SKM-1 (cell line): ENCODE measurements around the gene MTA3.
"Not testable (repeated sequence)": the region's sequence is repeated elsewhere in the genome, so short reads cannot be mapped to it uniquely, and the experiment has no call there.

Experiments
- DNase-seq: peaks from one replicate; lab custom pipeline; 2025; ENCODE audit not compliant: unreplicated experiment; lab: John Stamatoyannopoulos, UW

MTA3 gene

DNA sequence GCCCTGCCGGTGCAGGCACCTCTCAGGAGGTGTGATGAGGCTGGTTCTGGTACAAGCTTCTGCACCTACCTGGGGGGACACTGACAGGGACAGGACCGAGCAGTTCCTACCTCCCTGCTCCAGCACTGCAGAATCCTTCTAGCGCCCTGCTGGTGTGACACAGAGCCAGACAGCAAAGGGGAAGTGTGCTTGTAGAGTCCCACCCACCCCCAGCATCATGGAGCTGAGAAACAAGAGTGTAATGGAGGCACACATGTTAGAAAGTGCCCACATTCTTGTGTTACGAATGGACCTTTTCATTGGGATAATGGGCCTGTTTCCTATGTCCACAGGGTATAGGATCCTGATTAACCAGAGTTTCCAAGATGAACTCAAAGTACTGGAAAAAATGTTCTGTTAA, 157.2 kb downstream of the MTA3 start:
- DNase-seq = no peak

- no peak for DNase-seq
These were observed 158.2 kb downstream of the MTA3 start for GRCh38 chr2:42726680-42727079.

GRCh38 chr2:42731316-42731715, 162.9 kb downstream of the MTA3 start:
- DNase-seq = not testable (repeated sequence)

- no peak for DNase-seq
These were observed 165.4 kb downstream of the MTA3 start for GRCh38 chr2:42733852-42734251.

DNA sequence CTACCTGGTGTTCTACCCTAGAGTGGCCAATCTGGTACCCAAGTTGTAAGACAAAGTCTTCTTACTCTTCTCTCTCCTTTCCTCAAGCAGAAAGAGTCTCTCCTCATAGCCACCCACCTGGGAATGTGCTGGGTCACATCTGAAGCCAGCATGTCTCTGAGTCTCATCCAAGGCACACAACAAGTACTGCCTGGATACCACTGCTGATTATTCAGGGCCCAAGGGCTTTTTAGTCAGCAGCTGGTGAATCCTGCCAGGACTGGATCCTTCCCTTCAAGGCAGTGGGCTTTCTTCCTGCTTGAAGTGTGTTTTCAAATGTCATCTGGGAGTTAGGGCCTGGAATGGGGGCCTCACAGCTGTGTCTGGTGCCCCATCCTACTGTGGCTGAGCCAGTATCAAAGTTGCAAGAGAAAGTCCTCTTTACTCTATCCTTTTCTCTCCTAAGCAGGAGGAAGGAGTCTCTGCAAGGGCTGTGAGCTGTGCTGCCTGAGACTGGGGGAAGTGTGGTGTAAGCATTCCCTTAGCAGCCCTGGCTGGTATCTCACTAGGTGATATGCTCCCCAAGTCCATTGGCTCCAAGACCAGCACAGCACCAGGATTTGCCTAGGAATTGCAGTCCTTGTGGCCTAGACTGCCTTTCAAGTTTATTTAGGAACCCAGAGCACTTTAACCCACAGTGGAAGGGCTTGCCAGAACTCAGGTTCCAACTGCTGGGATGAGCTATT, 168.3 kb downstream of the MTA3 start:
- no peak for DNase-seq

DNA sequence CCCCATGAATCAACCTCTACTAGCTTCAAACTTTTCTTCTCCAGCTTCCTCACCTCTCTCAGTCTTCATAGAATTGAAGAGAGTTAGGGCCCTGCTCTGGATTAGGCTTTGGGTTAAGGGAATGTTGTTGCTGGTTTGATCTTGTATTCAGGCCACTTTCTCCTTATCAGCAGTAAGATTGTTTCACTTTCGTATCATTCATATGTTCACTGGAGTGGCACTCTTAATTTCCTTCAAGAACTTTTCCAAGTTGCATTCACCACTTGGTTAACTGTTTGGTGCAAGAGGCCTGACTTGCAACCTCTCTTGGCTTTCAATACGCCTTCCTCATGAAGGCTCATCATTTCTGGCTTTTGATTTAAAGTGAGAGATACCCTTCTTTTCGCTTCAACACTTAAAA, 172.7 kb downstream of the MTA3 start:
- DNase-seq = no peak

GRCh38 chr2:42742740-42743658, 174.6 kb downstream of the MTA3 start:
- DNase-seq = no peak

DNA sequence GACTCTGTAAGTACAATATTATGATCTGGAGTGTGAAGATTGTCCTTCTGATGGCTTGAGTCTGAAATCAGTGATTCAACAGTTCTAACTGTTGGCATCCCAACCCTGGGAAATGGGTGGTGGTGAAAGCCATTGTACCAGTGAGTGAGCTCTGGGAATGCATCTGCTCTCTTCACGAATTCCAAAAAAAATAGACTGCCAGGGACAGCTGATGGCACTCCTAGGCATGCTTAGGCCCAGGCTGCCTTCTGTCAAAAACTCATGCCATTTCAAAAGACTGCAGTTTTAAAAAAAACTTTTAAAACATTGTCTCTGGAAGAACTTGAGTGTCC, 175.2 kb downstream of the MTA3 start:
- no peak for DNase-seq

GRCh38 chr2:42744545-42745082, 176.2 kb downstream of the MTA3 start:
- DNase-seq = no peak

DNA sequence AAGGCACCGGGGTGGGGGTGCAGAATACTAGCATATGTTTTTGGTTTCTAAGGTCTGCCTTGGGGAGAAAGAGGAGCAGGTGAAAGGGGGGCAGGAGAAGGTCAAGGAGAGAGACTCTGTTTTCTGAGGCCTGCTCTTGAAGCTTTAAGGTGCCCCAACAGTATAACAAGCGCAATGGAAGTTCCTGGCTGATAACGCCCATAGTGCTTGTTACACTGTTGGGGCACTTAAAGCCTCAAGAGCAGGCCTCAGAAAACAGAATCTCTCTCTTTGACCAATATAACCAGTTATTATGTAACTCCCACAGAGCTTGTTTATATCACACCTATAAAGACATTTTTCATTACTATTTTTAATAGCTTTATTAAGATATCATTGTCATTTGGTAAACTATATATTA, 179.0 kb downstream of the MTA3 start:
- DNase-seq = no peak

DNA sequence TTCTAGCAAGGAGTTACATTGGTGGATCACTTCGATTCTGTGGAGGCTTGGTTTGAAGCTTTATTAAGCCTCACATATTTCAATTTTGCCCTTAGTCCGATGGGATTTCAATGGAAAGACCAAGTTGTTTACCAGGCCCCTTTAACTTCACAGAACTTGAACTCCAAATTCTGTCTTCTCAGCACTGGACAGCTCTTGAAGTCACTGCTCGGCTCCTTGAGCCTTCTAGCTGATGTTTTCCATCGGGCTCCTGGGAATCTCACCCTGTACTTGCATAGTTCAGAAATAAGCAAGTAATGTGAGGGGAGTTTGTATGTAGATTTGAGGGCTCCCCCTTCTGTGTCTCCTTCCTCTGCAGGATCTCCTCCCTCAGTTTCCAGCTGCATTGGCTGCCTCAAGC, 180.4 kb downstream of the MTA3 start:
- DNase-seq = no peak

- peak; percentile 94 for DNase-seq
These were observed 183.9 kb downstream of the MTA3 start for GRCh38 chr2:42752314-42752713.

DNA sequence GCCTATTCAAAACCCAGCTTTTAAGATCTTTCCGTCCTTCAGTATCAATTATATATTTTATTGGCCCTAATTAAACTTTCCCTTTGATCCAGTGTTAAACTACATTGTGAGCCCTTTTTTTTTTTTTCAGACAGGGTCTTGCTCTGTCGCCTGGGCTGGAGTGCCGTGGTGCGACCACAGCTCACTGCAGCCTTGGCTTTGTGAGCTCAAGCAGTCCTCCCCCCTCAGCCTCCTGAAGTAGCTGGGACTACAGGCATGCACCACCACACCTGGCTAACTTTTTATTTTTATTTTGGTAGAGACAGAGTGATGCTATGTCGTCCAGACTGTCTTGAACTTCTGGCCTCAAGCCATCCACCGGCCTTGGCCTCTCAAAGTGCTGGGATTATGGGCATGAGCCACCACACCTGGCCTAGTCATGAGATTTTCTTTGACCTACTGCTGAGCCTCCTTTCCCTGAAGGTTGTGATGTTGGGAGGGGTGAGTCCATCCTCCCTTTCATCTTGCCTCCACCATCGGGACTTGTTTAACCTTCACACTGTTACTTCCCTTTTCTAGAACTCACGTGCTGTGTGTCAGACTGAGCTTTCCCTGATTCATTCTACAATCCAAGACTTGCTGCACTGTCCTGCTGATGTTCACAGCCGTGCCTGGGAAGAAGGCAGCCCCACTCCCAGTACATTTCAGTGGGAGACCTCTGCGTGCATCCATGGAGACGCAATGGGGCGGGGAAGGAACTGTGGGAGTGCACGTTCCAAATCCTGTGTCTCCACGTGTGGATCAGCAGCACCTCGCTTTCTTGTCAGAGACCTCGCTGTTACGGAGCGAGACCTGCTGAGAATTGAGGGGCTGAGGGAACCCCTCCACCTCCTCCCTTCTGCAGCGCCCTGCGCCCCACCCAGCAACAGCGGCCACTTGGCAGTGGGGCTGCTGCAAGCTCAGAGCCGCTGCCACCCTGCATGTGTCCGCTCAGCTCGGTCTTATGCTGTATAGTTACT, 184.7 kb downstream of the MTA3 start:
- DNase-seq = peak; percentile 70

GRCh38 chr2:42754021-42754775, 185.8 kb downstream of the MTA3 start:
- DNase-seq = no peak

- no peak for DNase-seq
These were observed 186.3 kb downstream of the MTA3 start for GRCh38 chr2:42754776-42755140.

- no peak for DNase-seq
These were observed 186.9 kb downstream of the MTA3 start for GRCh38 chr2:42755191-42755880.

- DNase-seq = no peak
These were observed 187.8 kb downstream of the MTA3 start for GRCh38 chr2:42756150-42756775.

DNA sequence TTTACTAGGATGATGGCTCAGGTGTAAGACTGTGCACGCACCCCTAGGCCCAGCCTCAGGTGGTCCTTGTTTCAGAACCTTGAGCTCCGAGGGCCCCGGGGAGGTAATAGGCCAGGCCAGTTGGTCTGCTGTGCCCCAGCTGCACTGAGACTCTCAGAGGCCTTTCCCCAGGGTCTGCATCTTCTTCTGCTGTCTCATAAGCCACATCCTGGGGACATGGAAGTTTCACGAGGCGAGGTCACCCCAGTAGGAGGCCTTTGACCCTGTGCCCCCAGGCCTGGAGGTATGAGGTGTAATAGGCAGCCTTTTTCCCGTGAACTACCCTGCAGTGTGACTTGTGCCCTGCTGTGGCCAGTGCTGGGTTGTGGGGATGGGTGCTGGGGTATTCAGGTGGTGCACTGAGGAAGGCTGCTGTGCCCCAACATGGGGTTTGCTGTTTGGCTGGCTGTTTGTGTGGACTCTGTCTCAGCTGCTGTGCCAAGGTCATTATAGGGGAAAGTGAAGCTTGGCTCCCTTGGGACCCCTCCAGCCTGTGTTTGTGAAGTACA, 188.6 kb downstream of the MTA3 start:
- no peak for DNase-seq
